Esophagus squamous epithelium (tissue), 4 donors: ENCODE results near the gene MOB2.

Experiments used
- CTCF ChIP-seq, 6 experiments: fragments of 450-650 bp in 4 of 6; fragments of 200-600 bp in 2 of 6; sonication (generic) in 2 of 6; IDR thresholded peaks; one replicate each; pipeline ENCODE4 v1.5.1; 2016 to 2019; ENCODE audit warnings: antibody characterized with exemption in 6 of 6, mild to moderate bottlenecking in 4 of 6, moderate library complexity in 4 of 6
- POLR2A ChIP-seq, 4 donors: fragments of 450-650 bp; IDR thresholded peaks; one replicate each; pipeline ENCODE4 v1.6.1; 2017; ENCODE audit warnings: antibody characterized with exemption in 4 of 4, mild to moderate bottlenecking in 4 of 4, moderate library complexity in 3 of 4

GRCh38 chr11:1505480-1505879 is 18.9 kb upstream of the MOB2 start:
- TF ChIP-seq CTCF (IDR thresholded peaks at IDR 0.05) (no peak), POLR2A (IDR thresholded peaks at IDR 0.05) (no peak)
